Esophagus muscularis mucosa (tissue), 3 donors: Measurements from ENCODE around the gene ZNF670.

Source experiments
- POLR2A ChIP-seq: fragments of 450-650 bp; IDR thresholded peaks from one replicate; pipeline ENCODE4 v1.6.1; 2017; ENCODE audit warnings: antibody characterized with exemption, moderate library complexity, mild to moderate bottlenecking, low read depth
- POLR2AphosphoS5 ChIP-seq, 2 donors: sonication (generic); formaldehyde crosslinking; IDR thresholded peaks; one replicate each; pipeline ENCODE4 v1.6.1; 2017; ENCODE audit warnings: antibody characterized with exemption in 2 of 2
- TF ChIP-seq, protein P1 (sequence below), 3 experiments: fragments of 200-600 bp in 2 of 3; fragments of 450-650 bp in 1 of 3; sonication (generic) in 2 of 3; IDR thresholded peaks; one replicate each; pipeline ENCODE4 v1.5.1; 2017 to 2019; ENCODE audit warnings: antibody characterized with exemption in 3 of 3, mild to moderate bottlenecking in 2 of 3, moderate library complexity in 1 of 3

DNA sequence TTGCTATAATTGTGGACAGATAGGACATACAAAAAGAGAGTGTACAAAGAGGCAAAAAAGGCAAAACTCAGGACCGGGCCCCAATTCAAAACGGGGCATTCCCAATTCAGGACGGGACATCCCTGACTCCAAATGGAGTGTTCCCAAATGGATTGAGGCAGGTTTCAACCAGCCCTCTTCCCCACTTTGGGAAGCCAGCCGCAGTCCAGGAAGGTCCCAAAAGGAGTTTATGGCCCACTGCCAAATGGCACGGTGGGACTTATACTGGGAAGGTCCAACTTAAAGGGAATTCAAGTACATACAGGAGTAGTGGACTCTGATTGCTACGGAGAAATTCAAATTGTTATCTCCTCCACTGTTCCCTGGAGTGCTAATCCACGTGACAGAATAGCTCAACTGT lies 29.1 kb upstream of the ZNF670 start:
- TF ChIP-seq, protein P1, sequence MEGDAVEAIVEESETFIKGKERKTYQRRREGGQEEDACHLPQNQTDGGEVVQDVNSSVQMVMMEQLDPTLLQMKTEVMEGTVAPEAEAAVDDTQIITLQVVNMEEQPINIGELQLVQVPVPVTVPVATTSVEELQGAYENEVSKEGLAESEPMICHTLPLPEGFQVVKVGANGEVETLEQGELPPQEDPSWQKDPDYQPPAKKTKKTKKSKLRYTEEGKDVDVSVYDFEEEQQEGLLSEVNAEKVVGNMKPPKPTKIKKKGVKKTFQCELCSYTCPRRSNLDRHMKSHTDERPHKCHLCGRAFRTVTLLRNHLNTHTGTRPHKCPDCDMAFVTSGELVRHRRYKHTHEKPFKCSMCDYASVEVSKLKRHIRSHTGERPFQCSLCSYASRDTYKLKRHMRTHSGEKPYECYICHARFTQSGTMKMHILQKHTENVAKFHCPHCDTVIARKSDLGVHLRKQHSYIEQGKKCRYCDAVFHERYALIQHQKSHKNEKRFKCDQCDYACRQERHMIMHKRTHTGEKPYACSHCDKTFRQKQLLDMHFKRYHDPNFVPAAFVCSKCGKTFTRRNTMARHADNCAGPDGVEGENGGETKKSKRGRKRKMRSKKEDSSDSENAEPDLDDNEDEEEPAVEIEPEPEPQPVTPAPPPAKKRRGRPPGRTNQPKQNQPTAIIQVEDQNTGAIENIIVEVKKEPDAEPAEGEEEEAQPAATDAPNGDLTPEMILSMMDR (IDR thresholded peaks at IDR 0.05), result no peak
- TF ChIP-seq POLR2A (no peak), POLR2AphosphoS5 (IDR thresholded peaks at IDR 0.05) (no peak)
